Bronchial epithelial cell (primary cell): ENCODE measurements around the gene TMEM231. TPM values are rescaled to one million over a fixed set of nuclear protein-coding genes. Genes with fewer than 3 reads are reported as not detected.
"Not testable (repeated sequence)": the region's sequence is repeated elsewhere in the genome, so short reads cannot be mapped to it uniquely, and the experiment has no call there.

Experiments used
- DNase-seq: peaks from one replicate; pipeline ENCODE4 v3.0.0-alpha.2; 2010; ENCODE audit warnings: low read depth
- FAIRE-seq: peaks from 2 replicates; lab custom pipeline; 2011; peaks lifted over from hg19 to GRCh38; lab: Jason Lieb, UNC
- H3K27me3 ChIP-seq: 2 replicates; pipeline ENCODE4 v1.5.1; 2011; ENCODE audit warnings: low read length; ENCODE audit not compliant: control insufficient read depth, insufficient read depth
- H3K36me3 ChIP-seq: 2 replicates; pipeline ENCODE4 v1.5.1; 2011; ENCODE audit warnings: low read length; ENCODE audit not compliant: control insufficient read depth, insufficient read depth
- H3K4me3 ChIP-seq: 2 replicates; pipeline ENCODE4 v1.5.1; 2011; ENCODE audit warnings: mild to moderate bottlenecking, low read depth, low read length, control low read depth
- total RNA-seq: library from RNA; depleted of rRNA; stranded (reverse); fragments of >200 nt; gene quantifications from 2 replicates; pipeline ENCODE4 v1.2.1, GENCODE V29; 2014
- TF ChIP-seq, protein P1 (sequence below): IDR thresholded peaks from 2 replicates; pipeline ENCODE4 v1.5.1; 2011; ENCODE audit warnings: mild to moderate bottlenecking, moderate library complexity, low read length, control low read depth, inconsistent platforms; ENCODE audit not compliant: insufficient read depth, severe bottlenecking

TMEM231 gene
- total RNA-seq, 1 donor from 2014 or later, result 9.7 TPM

DNA sequence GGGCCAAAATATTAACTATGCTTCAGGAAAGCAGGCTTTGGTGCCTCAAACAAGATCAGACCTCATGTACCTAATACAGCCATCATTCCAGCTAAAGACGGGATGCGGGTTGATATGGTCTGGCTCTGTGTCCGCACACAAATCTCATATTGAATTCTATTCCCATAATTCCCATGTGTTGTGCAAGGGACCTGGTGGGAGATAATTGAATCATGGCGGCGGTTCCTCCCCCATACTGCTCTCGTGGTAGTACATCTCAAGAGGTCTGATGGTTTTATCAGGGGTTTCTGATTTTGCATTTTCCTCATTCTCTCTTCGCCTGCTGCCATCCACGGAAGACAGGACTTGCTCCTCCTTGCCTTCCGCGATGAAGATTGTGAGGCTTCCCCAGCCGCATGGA, 41.8 kb downstream of the TMEM231 start:
- DNase-seq (no peak), FAIRE-seq (no peak)
- Histone ChIP-seq H3K27me3 (no peaks in the 10 kb centered on the region), H3K36me3 (no peaks in the 10 kb centered on the region), H3K4me3 (no peak overlapping the region)
- TF ChIP-seq, protein P1, sequence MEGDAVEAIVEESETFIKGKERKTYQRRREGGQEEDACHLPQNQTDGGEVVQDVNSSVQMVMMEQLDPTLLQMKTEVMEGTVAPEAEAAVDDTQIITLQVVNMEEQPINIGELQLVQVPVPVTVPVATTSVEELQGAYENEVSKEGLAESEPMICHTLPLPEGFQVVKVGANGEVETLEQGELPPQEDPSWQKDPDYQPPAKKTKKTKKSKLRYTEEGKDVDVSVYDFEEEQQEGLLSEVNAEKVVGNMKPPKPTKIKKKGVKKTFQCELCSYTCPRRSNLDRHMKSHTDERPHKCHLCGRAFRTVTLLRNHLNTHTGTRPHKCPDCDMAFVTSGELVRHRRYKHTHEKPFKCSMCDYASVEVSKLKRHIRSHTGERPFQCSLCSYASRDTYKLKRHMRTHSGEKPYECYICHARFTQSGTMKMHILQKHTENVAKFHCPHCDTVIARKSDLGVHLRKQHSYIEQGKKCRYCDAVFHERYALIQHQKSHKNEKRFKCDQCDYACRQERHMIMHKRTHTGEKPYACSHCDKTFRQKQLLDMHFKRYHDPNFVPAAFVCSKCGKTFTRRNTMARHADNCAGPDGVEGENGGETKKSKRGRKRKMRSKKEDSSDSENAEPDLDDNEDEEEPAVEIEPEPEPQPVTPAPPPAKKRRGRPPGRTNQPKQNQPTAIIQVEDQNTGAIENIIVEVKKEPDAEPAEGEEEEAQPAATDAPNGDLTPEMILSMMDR, result no peak

DNA sequence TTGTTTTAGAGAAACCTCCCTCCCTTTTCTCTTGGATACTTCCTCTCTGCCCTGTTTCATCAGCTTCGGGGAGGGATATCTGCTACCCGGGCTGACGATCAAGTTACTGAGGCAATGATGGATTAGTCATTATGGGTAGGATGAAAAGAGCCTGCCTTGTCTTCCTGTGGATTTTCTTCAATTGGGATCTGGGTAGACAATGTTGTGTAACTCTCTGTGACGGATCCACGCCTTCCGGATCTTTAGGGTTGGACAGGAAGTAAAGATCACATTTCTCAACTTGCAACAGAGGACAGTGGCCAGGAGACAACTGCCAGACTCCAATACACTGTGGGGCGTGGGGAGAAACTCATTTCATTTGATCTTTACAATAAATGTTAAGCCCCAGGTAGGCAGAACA, 49.5 kb downstream of the TMEM231 start:
- TF ChIP-seq, protein P1, result no peak

DNA sequence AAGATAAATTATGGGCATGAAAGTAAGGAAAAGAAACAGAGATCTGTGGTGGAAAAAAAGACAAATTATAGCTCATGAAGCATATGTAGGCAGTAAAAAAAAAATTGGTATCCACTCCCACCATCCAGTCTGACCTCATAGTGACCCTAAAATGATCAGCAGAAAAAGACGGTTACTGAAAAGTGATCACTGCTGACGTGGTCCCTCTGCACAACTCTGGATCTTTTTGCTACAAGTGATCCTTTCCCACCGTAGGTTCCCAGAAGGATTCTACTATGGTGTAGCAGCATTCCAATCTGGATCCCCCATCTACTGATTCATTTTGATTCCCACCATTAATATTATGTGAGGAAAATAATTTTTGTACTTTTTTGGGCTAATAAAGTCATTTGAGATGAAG, 49.9 kb downstream of the TMEM231 start:
- Histone ChIP-seq H3K36me3 (no peaks in the 10 kb centered on the region), H3K27me3 (no peaks in the 10 kb centered on the region), H3K4me3 (no peak overlapping the region)
- FAIRE-seq (no peak), DNase-seq (no peak)
- TF ChIP-seq, protein P1, result no peak

More for the DNA sequence above, 49.5 kb downstream of the TMEM231 start:
- H3K27me3 ChIP-seq, result no peaks in the 10 kb centered on the region
- peak; percentile 97 for DNase-seq
- H3K36me3 ChIP-seq, result no peaks in the 10 kb centered on the region
- FAIRE-seq, result no peak
- H3K4me3 ChIP-seq, result no peak overlapping the region

DNA sequence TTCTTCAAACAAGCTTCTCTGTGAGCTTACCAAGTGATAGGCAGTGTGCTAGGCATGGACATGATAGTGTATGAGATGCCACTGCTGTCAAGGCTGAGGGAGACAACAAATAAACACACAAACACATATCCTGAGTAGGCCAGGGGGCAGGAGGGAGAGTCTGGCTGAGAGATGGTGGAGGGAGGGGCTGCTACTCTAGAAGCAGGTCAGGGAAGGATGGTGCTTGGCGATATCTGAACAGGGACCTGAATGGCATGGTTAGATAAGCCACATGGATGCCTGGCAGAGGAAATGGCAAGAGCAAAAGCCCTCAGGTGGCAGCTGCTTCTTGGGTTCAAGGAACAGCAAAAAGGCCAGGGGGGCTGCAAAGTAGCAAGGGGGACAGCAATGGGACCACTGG, 52.3 kb downstream of the TMEM231 start:
- H3K4me3 ChIP-seq, result no peak overlapping the region
- no peaks in the 10 kb centered on the region for H3K36me3 ChIP-seq
- DNase-seq (no peak), FAIRE-seq (no peak)
- H3K27me3 ChIP-seq, result no peaks in the 10 kb centered on the region
- TF ChIP-seq, protein P1, result no peak

DNA sequence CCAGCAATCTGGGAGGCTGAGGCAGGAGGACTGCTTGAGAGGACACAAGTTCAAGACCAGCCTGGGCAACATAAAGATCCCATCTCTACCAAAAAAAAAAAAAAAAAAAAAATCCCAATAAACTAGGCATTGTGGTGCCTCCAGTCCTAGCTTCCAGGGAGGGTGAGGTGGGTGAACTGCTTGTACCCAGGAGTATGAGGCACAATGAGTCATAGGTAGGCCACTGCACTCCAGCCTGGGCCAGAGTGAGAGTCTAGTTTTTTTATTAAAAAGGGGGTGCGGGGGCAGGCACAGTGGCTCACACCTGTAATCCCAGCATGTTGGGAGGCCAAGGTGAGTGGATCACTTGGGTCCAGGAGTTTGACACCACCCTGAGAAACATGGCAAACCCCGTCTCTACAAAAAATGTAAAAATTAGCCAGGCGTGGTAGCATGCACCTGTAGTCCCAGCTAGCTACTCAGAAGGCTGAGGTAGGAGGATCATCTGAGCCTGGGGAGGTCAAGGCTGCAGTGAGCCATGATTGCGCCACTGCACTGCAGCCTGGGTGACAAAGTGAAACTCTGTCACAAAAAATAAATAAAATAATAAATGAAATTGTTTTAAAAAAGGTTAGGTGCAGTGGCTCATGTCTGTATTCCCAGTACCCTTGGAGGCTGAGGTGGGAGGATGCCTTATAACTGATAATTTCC, 53.0 kb downstream of the TMEM231 start:
- H3K27me3 ChIP-seq, result no peaks in the 10 kb centered on the region
- H3K36me3 ChIP-seq, result no peaks in the 10 kb centered on the region
- FAIRE-seq (no peak), DNase-seq (peak; percentile 71)
- no peak overlapping the region for H3K4me3 ChIP-seq
- TF ChIP-seq, protein P1, result no peak

DNA sequence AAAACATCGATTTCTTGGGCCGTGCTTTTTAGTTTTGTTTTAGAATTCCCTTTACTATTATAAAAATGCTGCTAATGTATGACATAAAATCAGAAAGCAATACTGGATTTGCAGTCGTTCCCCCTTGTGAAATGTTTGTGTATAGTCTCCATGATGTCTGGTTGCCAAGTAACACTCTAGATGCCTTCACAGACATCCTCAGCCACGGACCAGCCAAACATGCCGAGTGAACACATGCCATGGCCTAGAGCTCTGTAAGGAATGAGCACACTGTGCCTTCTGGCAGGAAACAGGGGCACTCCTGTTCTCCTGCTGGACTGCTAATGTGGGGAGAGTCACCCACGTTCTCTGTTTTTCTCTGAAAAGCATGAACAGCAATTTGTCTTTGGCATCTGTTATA, 54.2 kb downstream of the TMEM231 start:
- FAIRE-seq, H3K4me3 ChIP-seq, H3K36me3 ChIP-seq, H3K27me3 ChIP-seq: not testable (repeated sequence)
- DNase-seq, result peak; percentile 77
